NB4 (cell line): ENCODE data around the gene MYNN.

ENCODE experiments used
- TF ChIP-seq, protein P1 (sequence below): IDR thresholded peaks from one replicate; pipeline ENCODE4 v1.5.1; 2012; ENCODE audit warnings: low read depth, low read length
- TF ChIP-seq, protein P2 (sequence below): IDR thresholded peaks from 2 replicates; pipeline ENCODE4 v1.6.1; 2011; ENCODE audit warnings: low read depth, low read length

DNA sequence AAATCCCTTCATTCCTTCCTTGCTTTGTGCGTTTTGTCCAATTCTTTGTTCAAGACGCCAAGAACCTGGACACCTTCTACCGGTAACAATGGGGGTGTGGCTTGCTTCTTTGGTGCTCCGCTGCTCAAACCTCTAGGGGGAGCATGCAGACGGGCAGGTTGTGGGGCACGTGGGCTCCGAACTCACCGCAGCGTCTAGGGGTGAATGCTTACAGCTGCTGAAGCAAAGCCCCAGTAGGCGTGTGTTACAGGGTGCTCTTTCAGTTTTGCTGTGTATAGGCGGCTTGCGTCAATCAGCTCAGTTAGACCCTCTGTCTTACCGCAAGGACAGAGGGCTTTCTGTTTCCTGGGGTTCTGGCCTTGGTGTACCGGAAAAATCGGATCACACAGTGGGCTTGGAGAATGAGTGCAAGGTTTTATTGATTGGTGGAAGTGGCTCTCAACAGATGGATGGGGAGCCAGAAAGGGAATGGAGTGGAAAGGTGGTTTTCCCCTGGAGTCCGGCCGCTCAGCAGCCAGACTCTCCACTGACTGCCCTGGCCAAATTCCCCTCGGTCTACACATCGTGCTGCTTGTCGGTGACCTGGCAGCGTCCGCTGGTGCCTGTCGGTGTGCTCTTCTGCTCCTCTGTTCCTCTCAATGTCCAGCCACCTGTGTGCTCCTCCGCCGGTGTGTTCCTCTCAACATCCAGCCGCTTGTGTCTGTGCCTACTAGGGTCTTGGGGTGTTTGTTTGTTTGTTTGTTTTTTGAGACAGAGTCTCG is 40.7 kb downstream of the MYNN start:
- TF ChIP-seq, protein P1, sequence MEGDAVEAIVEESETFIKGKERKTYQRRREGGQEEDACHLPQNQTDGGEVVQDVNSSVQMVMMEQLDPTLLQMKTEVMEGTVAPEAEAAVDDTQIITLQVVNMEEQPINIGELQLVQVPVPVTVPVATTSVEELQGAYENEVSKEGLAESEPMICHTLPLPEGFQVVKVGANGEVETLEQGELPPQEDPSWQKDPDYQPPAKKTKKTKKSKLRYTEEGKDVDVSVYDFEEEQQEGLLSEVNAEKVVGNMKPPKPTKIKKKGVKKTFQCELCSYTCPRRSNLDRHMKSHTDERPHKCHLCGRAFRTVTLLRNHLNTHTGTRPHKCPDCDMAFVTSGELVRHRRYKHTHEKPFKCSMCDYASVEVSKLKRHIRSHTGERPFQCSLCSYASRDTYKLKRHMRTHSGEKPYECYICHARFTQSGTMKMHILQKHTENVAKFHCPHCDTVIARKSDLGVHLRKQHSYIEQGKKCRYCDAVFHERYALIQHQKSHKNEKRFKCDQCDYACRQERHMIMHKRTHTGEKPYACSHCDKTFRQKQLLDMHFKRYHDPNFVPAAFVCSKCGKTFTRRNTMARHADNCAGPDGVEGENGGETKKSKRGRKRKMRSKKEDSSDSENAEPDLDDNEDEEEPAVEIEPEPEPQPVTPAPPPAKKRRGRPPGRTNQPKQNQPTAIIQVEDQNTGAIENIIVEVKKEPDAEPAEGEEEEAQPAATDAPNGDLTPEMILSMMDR: peak; percentile 24
- TF ChIP-seq, protein P2, sequence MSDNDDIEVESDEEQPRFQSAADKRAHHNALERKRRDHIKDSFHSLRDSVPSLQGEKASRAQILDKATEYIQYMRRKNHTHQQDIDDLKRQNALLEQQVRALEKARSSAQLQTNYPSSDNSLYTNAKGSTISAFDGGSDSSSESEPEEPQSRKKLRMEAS: peak; percentile 64; the same call in 1 of the 2 replicates
